ENCODE data around the gene CDH23.

Gene CDH23

GRCh38 chr10:71454347-71454746 is 57.6 kb downstream of the CDH23 start:
- Histone ChIP-seq H3K27ac (ENCODE audit: insufficient read depth, low read depth, low read length, poor library complexity, severe bottlenecking) (no peak overlapping the region), H3K9me3 (ENCODE audit: control insufficient read depth, low read length) (no peaks in the 10 kb centered on the region), H3K4me3 (ENCODE audit: insufficient read depth, low read depth, low read length) (no peak overlapping the region), H3K36me3 (ENCODE audit: control insufficient read depth, insufficient read depth, low read length) (no peaks in the 10 kb centered on the region), H3K27me3 (ENCODE audit: control insufficient read depth, insufficient read depth, low read length, poor library complexity, severe bottlenecking) (no peaks in the 10 kb centered on the region), H3K4me1 (ENCODE audit: control insufficient read depth, insufficient read depth, low read length) (no peaks in the 10 kb centered on the region)
- 94 to 95% methylated on average over 5 of the region's 5 CpGs for WGBS, 2 experiments

DNA sequence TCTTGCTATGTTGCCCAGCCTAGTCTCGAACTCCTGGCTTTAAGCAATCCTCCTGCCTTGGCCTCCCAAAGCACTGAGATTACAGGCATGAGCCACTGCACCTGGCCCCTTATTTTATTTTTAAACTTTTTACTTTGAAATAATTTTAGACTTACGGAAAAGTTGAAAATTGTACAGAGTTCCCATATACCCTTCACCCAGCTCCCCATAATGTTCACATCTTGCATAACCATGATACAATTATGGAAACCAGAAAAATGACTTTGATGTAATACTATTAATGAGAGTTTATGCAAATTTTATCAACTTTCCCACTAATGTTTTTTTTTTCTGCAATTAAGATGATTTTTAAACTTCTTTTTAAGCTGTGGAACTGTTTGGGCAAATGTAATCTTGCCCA is 58.3 kb downstream of the CDH23 start:
- no peak overlapping the region for H3K4me3 ChIP-seq (ENCODE audit: insufficient read depth, low read depth, low read length)
- H3K9me3 ChIP-seq (ENCODE audit: control insufficient read depth, low read length) = no peaks in the 10 kb centered on the region
- H3K4me1 ChIP-seq (ENCODE audit: control insufficient read depth, insufficient read depth, low read length) = no peaks in the 10 kb centered on the region
- H3K27ac ChIP-seq (ENCODE audit: insufficient read depth, low read depth, low read length, poor library complexity, severe bottlenecking) = no peak overlapping the region
- no peaks in the 10 kb centered on the region for H3K36me3 ChIP-seq (ENCODE audit: control insufficient read depth, insufficient read depth, low read length)
- 64 to 79% methylated on average over 1 to 2 of the region's 2 CpGs for WGBS, 2 experiments
- no peaks in the 10 kb centered on the region for H3K27me3 ChIP-seq (ENCODE audit: control insufficient read depth, insufficient read depth, low read length, poor library complexity, severe bottlenecking)

- Histone ChIP-seq H3K27me3 (ENCODE audit: control insufficient read depth, insufficient read depth, low read length, poor library complexity, severe bottlenecking) (no peaks in the 10 kb centered on the region), H3K4me3 (ENCODE audit: insufficient read depth, low read depth, low read length) (no peak overlapping the region), H3K9me3 (ENCODE audit: control insufficient read depth, low read length) (no peaks in the 10 kb centered on the region), H3K4me1 (ENCODE audit: control insufficient read depth, insufficient read depth, low read length) (no peaks in the 10 kb centered on the region), H3K36me3 (ENCODE audit: control insufficient read depth, insufficient read depth, low read length) (no peaks in the 10 kb centered on the region), H3K27ac (ENCODE audit: insufficient read depth, low read depth, low read length, poor library complexity, severe bottlenecking) (no peak overlapping the region)
- WGBS, 2 experiments = 95 to 97% methylated on average over 3 of the region's 3 CpGs
Measured at GRCh38 chr10:71456631-71457030, 59.9 kb downstream of the CDH23 start.

DNA sequence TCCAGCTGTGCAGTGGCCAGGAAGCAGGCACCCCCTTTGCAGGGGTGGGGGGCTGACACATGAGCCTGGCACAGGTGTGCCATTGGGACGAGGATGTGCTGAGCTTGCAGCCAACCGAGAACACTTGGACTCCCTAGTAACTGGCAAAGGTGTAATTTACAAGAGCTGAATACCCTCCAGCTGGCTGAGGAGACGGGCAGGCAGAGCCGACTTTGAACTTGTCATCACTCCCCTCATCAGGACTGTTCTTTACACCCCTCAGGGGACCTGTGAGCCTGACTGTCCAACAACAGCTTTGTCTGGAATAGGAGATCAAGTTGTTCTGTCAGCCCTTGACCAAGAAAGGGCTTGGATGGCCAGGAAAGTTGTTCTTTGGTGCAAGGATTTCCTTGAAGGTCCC is 61.2 kb downstream of the CDH23 start:
- Histone ChIP-seq H3K4me3 (ENCODE audit: insufficient read depth, low read depth, low read length) (no peak overlapping the region), H3K27me3 (ENCODE audit: control insufficient read depth, insufficient read depth, low read length, poor library complexity, severe bottlenecking) (no peaks in the 10 kb centered on the region), H3K27ac (ENCODE audit: insufficient read depth, low read depth, low read length, poor library complexity, severe bottlenecking) (no peak overlapping the region), H3K4me1 (ENCODE audit: control insufficient read depth, insufficient read depth, low read length) (no peaks in the 10 kb centered on the region), H3K36me3 (ENCODE audit: control insufficient read depth, insufficient read depth, low read length) (no peaks in the 10 kb centered on the region), H3K9me3 (ENCODE audit: control insufficient read depth, low read length) (no peaks in the 10 kb centered on the region)
- WGBS, 2 experiments = 89 to 90% methylated on average over 4 of the region's 4 CpGs

- H3K27ac ChIP-seq (ENCODE audit: insufficient read depth, low read depth, low read length, poor library complexity, severe bottlenecking) = no peak overlapping the region
- WGBS, 2 experiments = 84 to 98% methylated on average over 2 of the region's 2 CpGs
- H3K4me1 ChIP-seq (ENCODE audit: control insufficient read depth, insufficient read depth, low read length) = no peaks in the 10 kb centered on the region
- H3K36me3 ChIP-seq (ENCODE audit: control insufficient read depth, insufficient read depth, low read length) = no peaks in the 10 kb centered on the region
- H3K27me3 ChIP-seq (ENCODE audit: control insufficient read depth, insufficient read depth, low read length, poor library complexity, severe bottlenecking) = no peaks in the 10 kb centered on the region
- no peak overlapping the region for H3K4me3 ChIP-seq (ENCODE audit: insufficient read depth, low read depth, low read length)
- no peaks in the 10 kb centered on the region for H3K9me3 ChIP-seq (ENCODE audit: control insufficient read depth, low read length)
Measured at GRCh38 chr10:71458387-71458786, 61.7 kb downstream of the CDH23 start.

- no peaks in the 10 kb centered on the region for H3K27me3 ChIP-seq (ENCODE audit: control insufficient read depth, insufficient read depth, low read length, poor library complexity, severe bottlenecking)
- H3K4me1 ChIP-seq (ENCODE audit: control insufficient read depth, insufficient read depth, low read length) = no peaks in the 10 kb centered on the region
- no peaks in the 10 kb centered on the region for H3K9me3 ChIP-seq (ENCODE audit: control insufficient read depth, low read length)
- H3K27ac ChIP-seq (ENCODE audit: insufficient read depth, low read depth, low read length, poor library complexity, severe bottlenecking) = no peak overlapping the region
- WGBS, 2 experiments = 81 to 89% methylated on average over 5 of the region's 5 CpGs
- H3K36me3 ChIP-seq (ENCODE audit: control insufficient read depth, insufficient read depth, low read length) = no peaks in the 10 kb centered on the region
- no peak overlapping the region for H3K4me3 ChIP-seq (ENCODE audit: insufficient read depth, low read depth, low read length)
Measured at GRCh38 chr10:71459513-71459912, 62.8 kb downstream of the CDH23 start.

DNA sequence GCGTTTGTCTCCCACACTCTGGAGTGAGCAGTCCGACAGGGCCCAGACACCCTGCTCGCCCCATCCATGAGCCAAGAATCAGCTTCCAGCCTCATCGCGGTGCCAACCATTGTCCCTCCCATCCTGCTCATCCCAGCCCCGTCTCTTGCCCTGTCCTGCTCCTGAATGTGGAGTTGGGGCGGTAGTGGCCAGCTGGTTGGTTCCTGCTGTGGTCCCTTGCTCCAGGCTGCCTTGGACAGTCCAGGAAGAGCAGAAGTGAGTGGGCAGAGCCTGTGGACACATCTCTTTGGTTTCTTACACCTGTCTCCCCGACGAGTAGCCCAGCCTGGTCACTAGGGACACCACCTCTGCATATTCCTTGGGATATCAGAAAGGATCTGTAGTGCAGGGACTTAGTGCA is 63.9 kb downstream of the CDH23 start:
- Histone ChIP-seq H3K4me1 (ENCODE audit: control insufficient read depth, insufficient read depth, low read length) (no peaks in the 10 kb centered on the region), H3K4me3 (ENCODE audit: insufficient read depth, low read depth, low read length) (no peak overlapping the region), H3K27me3 (ENCODE audit: control insufficient read depth, insufficient read depth, low read length, poor library complexity, severe bottlenecking) (no peaks in the 10 kb centered on the region), H3K36me3 (ENCODE audit: control insufficient read depth, insufficient read depth, low read length) (no peaks in the 10 kb centered on the region), H3K9me3 (ENCODE audit: control insufficient read depth, low read length) (no peaks in the 10 kb centered on the region), H3K27ac (ENCODE audit: insufficient read depth, low read depth, low read length, poor library complexity, severe bottlenecking) (no peak overlapping the region)
- WGBS, 2 experiments = 87 to 91% methylated on average over 9 of the region's 9 CpGs

DNA sequence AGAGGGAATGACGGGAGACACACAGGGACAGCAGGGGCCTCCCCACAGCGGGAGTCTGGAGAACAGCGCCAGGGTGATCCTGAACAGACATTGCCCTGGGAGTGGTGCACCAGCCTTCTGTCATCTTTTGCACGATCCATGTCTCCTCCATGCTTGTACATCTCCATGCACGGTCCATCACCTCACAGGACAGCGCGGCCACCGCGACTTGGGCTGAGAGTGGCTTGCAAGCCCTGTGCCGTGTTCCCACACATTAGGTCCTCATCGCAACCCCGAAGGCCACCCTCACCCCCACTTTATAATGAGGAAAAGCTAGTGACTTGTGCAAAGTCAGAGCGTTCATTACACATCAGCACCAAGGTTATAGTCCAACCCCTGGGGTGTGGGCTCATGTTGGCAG is 64.7 kb downstream of the CDH23 start:
- H3K9me3 ChIP-seq (ENCODE audit: control insufficient read depth, low read length) = no peaks in the 10 kb centered on the region
- H3K4me3 ChIP-seq (ENCODE audit: insufficient read depth, low read depth, low read length) = no peak overlapping the region
- H3K27ac ChIP-seq (ENCODE audit: insufficient read depth, low read depth, low read length, poor library complexity, severe bottlenecking) = no peak overlapping the region
- no peaks in the 10 kb centered on the region for H3K27me3 ChIP-seq (ENCODE audit: control insufficient read depth, insufficient read depth, low read length, poor library complexity, severe bottlenecking)
- no peaks in the 10 kb centered on the region for H3K4me1 ChIP-seq (ENCODE audit: control insufficient read depth, insufficient read depth, low read length)
- WGBS, 2 experiments = 90 to 91% methylated on average over 13 of the region's 13 CpGs
- no peaks in the 10 kb centered on the region for H3K36me3 ChIP-seq (ENCODE audit: control insufficient read depth, insufficient read depth, low read length)

DNA sequence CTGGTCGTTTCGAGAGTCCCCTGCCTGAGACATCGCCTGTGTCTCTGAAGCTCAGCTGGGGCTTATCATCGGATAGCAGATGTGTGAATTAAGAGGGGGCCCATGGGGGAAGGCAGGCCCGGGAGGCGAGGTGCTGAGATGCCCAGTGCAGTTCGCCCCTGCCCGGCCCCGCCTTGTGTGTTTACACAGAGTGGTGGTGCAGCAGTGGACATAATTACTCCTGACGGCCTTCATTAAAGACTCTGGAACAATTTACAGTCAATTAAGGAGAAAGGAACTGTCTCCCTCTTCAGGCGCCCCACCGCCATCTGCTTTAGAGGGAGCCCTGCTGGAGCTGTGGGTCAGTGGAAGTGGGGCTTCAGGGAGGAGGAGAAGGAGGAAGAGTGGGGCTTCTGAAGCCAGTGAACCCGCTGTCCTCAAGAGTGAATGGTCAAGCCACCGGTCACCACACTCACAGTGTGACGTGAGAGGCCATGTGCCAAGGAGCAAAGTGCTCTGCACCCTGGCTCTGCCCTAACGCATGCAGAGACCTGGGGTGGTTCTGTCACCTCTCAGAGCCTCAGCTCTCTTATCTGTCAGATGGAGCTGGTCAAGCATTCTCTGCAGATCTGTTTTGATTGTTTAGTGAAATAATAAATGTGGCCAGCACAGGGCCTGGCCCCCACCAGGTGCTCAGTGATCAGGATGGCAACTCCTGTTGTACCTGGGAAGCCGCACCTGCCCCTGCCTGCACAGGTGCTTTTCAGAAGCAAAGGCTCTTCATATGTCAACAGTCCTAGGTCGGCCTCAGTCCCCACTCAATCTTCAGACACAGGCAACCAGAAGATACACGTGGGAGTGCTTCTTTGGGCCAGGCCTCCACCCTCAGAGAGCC is 65.6 kb downstream of the CDH23 start:
- WGBS, 2 experiments = 91 to 92% methylated on average over 19 of the region's 19 CpGs
- no peaks in the 10 kb centered on the region for H3K4me1 ChIP-seq (ENCODE audit: control insufficient read depth, insufficient read depth, low read length)
- H3K27ac ChIP-seq (ENCODE audit: insufficient read depth, low read depth, low read length, poor library complexity, severe bottlenecking) = no peak overlapping the region
- H3K4me3 ChIP-seq (ENCODE audit: insufficient read depth, low read depth, low read length) = no peak overlapping the region
- no peaks in the 10 kb centered on the region for H3K36me3 ChIP-seq (ENCODE audit: control insufficient read depth, insufficient read depth, low read length)
- no peaks in the 10 kb centered on the region for H3K27me3 ChIP-seq (ENCODE audit: control insufficient read depth, insufficient read depth, low read length, poor library complexity, severe bottlenecking)
- no peaks in the 10 kb centered on the region for H3K9me3 ChIP-seq (ENCODE audit: control insufficient read depth, low read length)

DNA sequence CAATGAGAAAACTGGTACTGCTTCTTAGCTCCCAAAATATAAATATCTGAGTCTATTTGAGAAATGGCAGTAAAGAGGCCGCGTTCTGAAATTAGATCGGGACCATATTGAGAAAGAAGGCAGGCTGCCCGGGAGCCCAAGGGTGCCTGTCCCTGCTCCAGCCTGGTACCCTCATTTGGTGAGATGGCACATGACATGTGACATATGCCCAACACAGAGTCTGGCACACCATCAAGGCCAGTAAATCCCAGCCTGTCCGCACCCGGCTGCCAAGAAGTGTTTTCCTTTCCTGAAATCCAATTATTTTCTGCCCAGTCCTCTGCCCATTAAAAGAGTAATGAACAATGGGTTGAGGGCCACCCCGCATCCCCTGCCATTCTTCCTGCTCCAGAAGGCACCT is 66.4 kb downstream of the CDH23 start:
- 96 to 98% methylated on average over 7 of the region's 7 CpGs for WGBS, 2 experiments
- no peak overlapping the region for H3K4me3 ChIP-seq (ENCODE audit: insufficient read depth, low read depth, low read length)

More for the DNA sequence above, 66.4 kb downstream of the CDH23 start:
- H3K9me3 ChIP-seq (ENCODE audit: control insufficient read depth, low read length) = no peaks in the 10 kb centered on the region
- H3K4me1 ChIP-seq (ENCODE audit: control insufficient read depth, insufficient read depth, low read length) = no peaks in the 10 kb centered on the region
- H3K36me3 ChIP-seq (ENCODE audit: control insufficient read depth, insufficient read depth, low read length) = no peaks in the 10 kb centered on the region
- no peaks in the 10 kb centered on the region for H3K27me3 ChIP-seq (ENCODE audit: control insufficient read depth, insufficient read depth, low read length, poor library complexity, severe bottlenecking)
- H3K27ac ChIP-seq (ENCODE audit: insufficient read depth, low read depth, low read length, poor library complexity, severe bottlenecking) = no peak overlapping the region

Data from ectodermal cell (in vitro differentiated cells).